Gastrocnemius medialis (tissue), 4 donors: ENCODE measurements around the gene RIN3.

Source experiments
- POLR2A ChIP-seq, 2 donors: fragments of 450-650 bp; IDR thresholded peaks; one replicate each; pipeline ENCODE4 v1.6.1; 2017; ENCODE audit warnings: antibody characterized with exemption in 2 of 2, mild to moderate bottlenecking in 2 of 2, moderate library complexity in 2 of 2
- TF ChIP-seq, protein P1 (sequence below), 5 experiments: fragments of 450-650 bp in 3 of 5; fragments of 200-600 bp in 2 of 5; sonication (generic) in 2 of 5; IDR thresholded peaks in 4 of 5; conservative IDR thresholded peaks in 1 of 5; 1 replicate in 4 of 5; 2 replicates in 1 of 5; pipeline ENCODE4 v1.5.1; 2016 to 2019; ENCODE audit warnings: antibody characterized with exemption in 5 of 5, mild to moderate bottlenecking in 3 of 5, moderate library complexity in 3 of 5

DNA sequence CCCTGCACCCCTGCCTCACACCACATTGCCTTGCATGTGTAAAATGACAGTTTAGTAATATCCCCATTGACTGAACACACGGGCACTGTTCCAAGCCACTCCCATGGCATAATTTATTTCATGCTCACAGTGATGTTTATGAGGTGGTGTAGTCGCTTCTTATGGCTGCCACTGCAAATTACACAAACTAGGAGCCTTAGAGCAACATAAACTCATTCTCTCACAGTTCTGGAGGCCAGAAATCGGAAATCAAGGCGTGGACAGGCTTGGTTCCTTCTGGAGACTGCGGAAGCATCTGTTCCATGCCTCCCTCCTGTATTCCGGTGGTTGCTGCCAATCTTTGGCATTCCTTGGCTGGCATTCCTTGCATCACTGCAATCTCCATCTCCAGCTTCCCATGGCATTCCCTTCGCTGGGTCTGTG lies 97.3 kb downstream of the RIN3 start:
- TF ChIP-seq, protein P1, sequence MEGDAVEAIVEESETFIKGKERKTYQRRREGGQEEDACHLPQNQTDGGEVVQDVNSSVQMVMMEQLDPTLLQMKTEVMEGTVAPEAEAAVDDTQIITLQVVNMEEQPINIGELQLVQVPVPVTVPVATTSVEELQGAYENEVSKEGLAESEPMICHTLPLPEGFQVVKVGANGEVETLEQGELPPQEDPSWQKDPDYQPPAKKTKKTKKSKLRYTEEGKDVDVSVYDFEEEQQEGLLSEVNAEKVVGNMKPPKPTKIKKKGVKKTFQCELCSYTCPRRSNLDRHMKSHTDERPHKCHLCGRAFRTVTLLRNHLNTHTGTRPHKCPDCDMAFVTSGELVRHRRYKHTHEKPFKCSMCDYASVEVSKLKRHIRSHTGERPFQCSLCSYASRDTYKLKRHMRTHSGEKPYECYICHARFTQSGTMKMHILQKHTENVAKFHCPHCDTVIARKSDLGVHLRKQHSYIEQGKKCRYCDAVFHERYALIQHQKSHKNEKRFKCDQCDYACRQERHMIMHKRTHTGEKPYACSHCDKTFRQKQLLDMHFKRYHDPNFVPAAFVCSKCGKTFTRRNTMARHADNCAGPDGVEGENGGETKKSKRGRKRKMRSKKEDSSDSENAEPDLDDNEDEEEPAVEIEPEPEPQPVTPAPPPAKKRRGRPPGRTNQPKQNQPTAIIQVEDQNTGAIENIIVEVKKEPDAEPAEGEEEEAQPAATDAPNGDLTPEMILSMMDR (IDR thresholded peaks at IDR 0.05 in 4 of 5, conservative IDR thresholded peaks at IDR 0.05 in 1 of 5): no peak
- no peak for TF ChIP-seq POLR2A (IDR thresholded peaks at IDR 0.05)
